ENCODE data around the gene NR1I2. TPM values are rescaled to one million over a fixed set of nuclear protein-coding genes. Genes with fewer than 3 reads are reported as not detected.

The NR1I2 gene
- total RNA-seq, 1 donor from 2014 or later: 0.13 TPM

- no peak overlapping the region for H3K27ac Mint-ChIP-seq
- peaks cover 13% of the 10 kb centered on the region for H3K9me3 Mint-ChIP-seq
- no peaks in the 10 kb centered on the region for H3K4me1 Mint-ChIP-seq (ENCODE audit: low read depth)
- no peak overlapping the region for H3K4me3 Mint-ChIP-seq
- peaks cover 4% of the 10 kb centered on the region for H3K36me3 Mint-ChIP-seq (ENCODE audit: low read depth)
- intact Hi-C loops (cut with micrococcal nuclease): no loop called here
- H3K27me3 Mint-ChIP-seq (ENCODE audit: insufficient read depth): peaks cover 33% of the 10 kb centered on the region
- DNase-seq (ENCODE audit: low spot score): no peak
Observed at GRCh38 chr3:119765239-119765638, 16.7 kb upstream of the NR1I2 start.

- Mint-ChIP-seq H3K4me3 (no peak overlapping the region), H3K27ac (no peak overlapping the region), H3K36me3 (ENCODE audit: low read depth) (no peaks in the 10 kb centered on the region), H3K4me1 (ENCODE audit: low read depth) (no peaks in the 10 kb centered on the region), H3K9me3 (no peaks in the 10 kb centered on the region), H3K27me3 (ENCODE audit: insufficient read depth) (peaks cover 11% of the 10 kb centered on the region)
- intact Hi-C loops (cut with micrococcal nuclease): no loop called here
- DNase-seq (ENCODE audit: low spot score): no peak
Observed at GRCh38 chr3:119767936-119768601, 13.8 kb upstream of the NR1I2 start.

- no peak for DNase-seq (ENCODE audit: low spot score)
- intact Hi-C loops (cut with micrococcal nuclease): no loop called here
- Mint-ChIP-seq H3K27ac (no peak overlapping the region), H3K4me3 (no peak overlapping the region), H3K4me1 (ENCODE audit: low read depth) (no peaks in the 10 kb centered on the region), H3K9me3 (no peaks in the 10 kb centered on the region), H3K27me3 (ENCODE audit: insufficient read depth) (peaks cover 7% of the 10 kb centered on the region), H3K36me3 (ENCODE audit: low read depth) (no peaks in the 10 kb centered on the region)
Observed at GRCh38 chr3:119768668-119769393, 13.1 kb upstream of the NR1I2 start.

GRCh38 chr3:119769394-119770149, 12.3 kb upstream of the NR1I2 start:
- no peaks in the 10 kb centered on the region for H3K9me3 Mint-ChIP-seq
- intact Hi-C loops (cut with micrococcal nuclease): no loop called here
- H3K36me3 Mint-ChIP-seq (ENCODE audit: low read depth): no peaks in the 10 kb centered on the region
- no peaks in the 10 kb centered on the region for H3K4me1 Mint-ChIP-seq (ENCODE audit: low read depth)
- DNase-seq (ENCODE audit: low spot score): no peak
- no peak overlapping the region for H3K4me3 Mint-ChIP-seq
- H3K27me3 Mint-ChIP-seq (ENCODE audit: insufficient read depth): peaks cover 9% of the 10 kb centered on the region
- H3K27ac Mint-ChIP-seq: no peak overlapping the region

GRCh38 chr3:119774444-119774843, 7.5 kb upstream of the NR1I2 start:
- Mint-ChIP-seq H3K9me3 (peaks cover 8% of the 10 kb centered on the region), H3K4me1 (ENCODE audit: low read depth) (no peaks in the 10 kb centered on the region), H3K27me3 (ENCODE audit: insufficient read depth) (peaks cover 6% of the 10 kb centered on the region), H3K27ac (no peak overlapping the region), H3K4me3 (no peak overlapping the region), H3K36me3 (ENCODE audit: low read depth) (no peaks in the 10 kb centered on the region)
- intact Hi-C loops (cut with micrococcal nuclease): no loop called here
- no peak for DNase-seq (ENCODE audit: low spot score)

GRCh38 chr3:119776304-119776703, 5.6 kb upstream of the NR1I2 start:
- no peak overlapping the region for H3K27ac Mint-ChIP-seq
- intact Hi-C loops (cut with micrococcal nuclease): no loop called here
- H3K4me3 Mint-ChIP-seq: no peak overlapping the region
- H3K4me1 Mint-ChIP-seq (ENCODE audit: low read depth): no peaks in the 10 kb centered on the region
- H3K27me3 Mint-ChIP-seq (ENCODE audit: insufficient read depth): peaks cover 6% of the 10 kb centered on the region
- no peaks in the 10 kb centered on the region for H3K36me3 Mint-ChIP-seq (ENCODE audit: low read depth)
- peaks cover 8% of the 10 kb centered on the region for H3K9me3 Mint-ChIP-seq
- no peak for DNase-seq (ENCODE audit: low spot score)

- no peak overlapping the region for H3K4me3 Mint-ChIP-seq
- H3K9me3 Mint-ChIP-seq: peaks cover 8% of the 10 kb centered on the region
- no peaks in the 10 kb centered on the region for H3K4me1 Mint-ChIP-seq (ENCODE audit: low read depth)
- peaks cover 7% of the 10 kb centered on the region for H3K27me3 Mint-ChIP-seq (ENCODE audit: insufficient read depth)
- no peak for DNase-seq (ENCODE audit: low spot score)
- no peak overlapping the region for H3K27ac Mint-ChIP-seq
- intact Hi-C loops (cut with micrococcal nuclease): no loop called here
- H3K36me3 Mint-ChIP-seq (ENCODE audit: low read depth): no peaks in the 10 kb centered on the region
Observed at GRCh38 chr3:119778176-119778575, 3.7 kb upstream of the NR1I2 start.

GRCh38 chr3:119778811-119779210, 3.1 kb upstream of the NR1I2 start:
- no peaks in the 10 kb centered on the region for H3K4me1 Mint-ChIP-seq (ENCODE audit: low read depth)
- no peaks in the 10 kb centered on the region for H3K36me3 Mint-ChIP-seq (ENCODE audit: low read depth)
- no peak overlapping the region for H3K4me3 Mint-ChIP-seq
- H3K27me3 Mint-ChIP-seq (ENCODE audit: insufficient read depth): peaks cover 5% of the 10 kb centered on the region
- no peak for DNase-seq (ENCODE audit: low spot score)
- intact Hi-C loops (cut with micrococcal nuclease): no loop called here
- H3K9me3 Mint-ChIP-seq: peaks cover 8% of the 10 kb centered on the region
- H3K27ac Mint-ChIP-seq: no peak overlapping the region

GRCh38 chr3:119779731-119780383, 2.0 kb upstream of the NR1I2 start:
- Mint-ChIP-seq H3K4me3 (no peak overlapping the region), H3K36me3 (ENCODE audit: low read depth) (no peaks in the 10 kb centered on the region), H3K27me3 (ENCODE audit: insufficient read depth) (peaks cover 2% of the 10 kb centered on the region), H3K4me1 (ENCODE audit: low read depth) (no peaks in the 10 kb centered on the region), H3K27ac (no peak overlapping the region), H3K9me3 (peaks cover 8% of the 10 kb centered on the region)
- intact Hi-C loops (cut with micrococcal nuclease): no loop called here
- no peak for DNase-seq (ENCODE audit: low spot score)

- H3K36me3 Mint-ChIP-seq (ENCODE audit: low read depth): no peaks in the 10 kb centered on the region
- H3K4me1 Mint-ChIP-seq (ENCODE audit: low read depth): no peaks in the 10 kb centered on the region
- H3K27me3 Mint-ChIP-seq (ENCODE audit: insufficient read depth): peaks cover 2% of the 10 kb centered on the region
- no peaks in the 10 kb centered on the region for H3K9me3 Mint-ChIP-seq
- intact Hi-C loops (cut with micrococcal nuclease): no loop called here
- H3K27ac Mint-ChIP-seq: no peak overlapping the region
- no peak for DNase-seq (ENCODE audit: low spot score)
- no peak overlapping the region for H3K4me3 Mint-ChIP-seq
Observed at GRCh38 chr3:119782460-119782859, 559 bp downstream of the NR1I2 start.

- DNase-seq (ENCODE audit: low spot score): no peak
- no peak overlapping the region for H3K4me3 Mint-ChIP-seq
- intact Hi-C loops (cut with micrococcal nuclease): no loop called here
- H3K4me1 Mint-ChIP-seq (ENCODE audit: low read depth): no peaks in the 10 kb centered on the region
- no peaks in the 10 kb centered on the region for H3K36me3 Mint-ChIP-seq (ENCODE audit: low read depth)
- peaks cover 2% of the 10 kb centered on the region for H3K27me3 Mint-ChIP-seq (ENCODE audit: insufficient read depth)
- H3K27ac Mint-ChIP-seq: no peak overlapping the region
- H3K9me3 Mint-ChIP-seq: no peaks in the 10 kb centered on the region
Observed at GRCh38 chr3:119783255-119783654, 1.4 kb downstream of the NR1I2 start.

- intact Hi-C loops (cut with micrococcal nuclease): no loop called here
- H3K4me1 Mint-ChIP-seq (ENCODE audit: low read depth): no peaks in the 10 kb centered on the region
Observed at GRCh38 chr3:119783883-119784282, 2.0 kb downstream of the NR1I2 start.

GRCh38 chr3:119786409-119786808, 4.5 kb downstream of the NR1I2 start:
- Mint-ChIP-seq H3K4me3 (no peak overlapping the region), H3K36me3 (ENCODE audit: low read depth) (no peaks in the 10 kb centered on the region), H3K4me1 (ENCODE audit: low read depth) (no peaks in the 10 kb centered on the region), H3K27me3 (ENCODE audit: insufficient read depth) (peaks cover 2% of the 10 kb centered on the region), H3K9me3 (no peaks in the 10 kb centered on the region), H3K27ac (no peak overlapping the region)
- DNase-seq (ENCODE audit: low spot score): no peak
- intact Hi-C loops (cut with micrococcal nuclease): no loop called here

More at GRCh38 chr3:119783883-119784282, 2.0 kb downstream of the NR1I2 start:
- H3K27ac Mint-ChIP-seq: no peak overlapping the region
- H3K9me3 Mint-ChIP-seq: no peaks in the 10 kb centered on the region
- H3K36me3 Mint-ChIP-seq (ENCODE audit: low read depth): no peaks in the 10 kb centered on the region
- DNase-seq (ENCODE audit: low spot score): no peak
- H3K4me3 Mint-ChIP-seq: no peak overlapping the region
- H3K27me3 Mint-ChIP-seq (ENCODE audit: insufficient read depth): peaks cover 2% of the 10 kb centered on the region

Data from activated T-helper 1 cell treated with anti-CD3 and anti-CD28 coated beads, Interleukin-12 subunit alpha, Interleukin-12 subunit beta, Interleukin-2, Interleukin-4 antibody, amounts not matched to agents 30 ng/mL and 10 ng/mL and 1 ng/mL, durations not matched to agents 14 hours and 24 hours and 36 hours (primary cell).